Measurements from ENCODE around the gene AKAP1. TPM values are rescaled to one million over a fixed set of nuclear protein-coding genes. Genes with fewer than 3 reads are reported as not detected.

AKAP1 gene
- total RNA-seq, 4 donors from 2014 or later, result 57.5 to 174 (median 117) TPM

DNA sequence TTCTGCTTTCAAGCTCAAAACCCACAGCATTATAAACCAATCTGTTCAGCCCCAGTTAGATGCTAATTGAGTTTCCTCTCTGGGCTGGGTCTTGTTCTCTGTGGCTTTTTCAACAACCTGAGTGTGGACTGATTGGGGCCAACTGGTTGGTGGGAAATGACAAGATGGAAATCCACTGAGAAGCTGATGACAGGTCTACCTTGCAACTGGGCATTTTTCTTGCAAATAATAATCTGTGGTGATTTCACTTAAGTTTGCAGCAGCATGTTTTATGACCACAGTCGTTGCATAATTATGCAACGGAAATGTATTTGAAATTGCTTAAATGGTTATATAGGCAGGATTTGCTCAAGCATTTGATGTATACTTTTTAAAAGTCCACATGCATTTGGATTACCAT lies 69.9 kb downstream of the AKAP1 start:
- Histone ChIP-seq H3K36me3 (no peaks in the 10 kb centered on the region), H3K9me3 (no peaks in the 10 kb centered on the region), H3K4me3 (no peak overlapping the region), H3K4me1 (no peaks in the 10 kb centered on the region), H3K27ac (no peak overlapping the region), H3K27me3 (no peaks in the 10 kb centered on the region)
- TF ChIP-seq POLR2A (IDR thresholded peaks at IDR 0.05), result no peak
- TF ChIP-seq, protein P1, sequence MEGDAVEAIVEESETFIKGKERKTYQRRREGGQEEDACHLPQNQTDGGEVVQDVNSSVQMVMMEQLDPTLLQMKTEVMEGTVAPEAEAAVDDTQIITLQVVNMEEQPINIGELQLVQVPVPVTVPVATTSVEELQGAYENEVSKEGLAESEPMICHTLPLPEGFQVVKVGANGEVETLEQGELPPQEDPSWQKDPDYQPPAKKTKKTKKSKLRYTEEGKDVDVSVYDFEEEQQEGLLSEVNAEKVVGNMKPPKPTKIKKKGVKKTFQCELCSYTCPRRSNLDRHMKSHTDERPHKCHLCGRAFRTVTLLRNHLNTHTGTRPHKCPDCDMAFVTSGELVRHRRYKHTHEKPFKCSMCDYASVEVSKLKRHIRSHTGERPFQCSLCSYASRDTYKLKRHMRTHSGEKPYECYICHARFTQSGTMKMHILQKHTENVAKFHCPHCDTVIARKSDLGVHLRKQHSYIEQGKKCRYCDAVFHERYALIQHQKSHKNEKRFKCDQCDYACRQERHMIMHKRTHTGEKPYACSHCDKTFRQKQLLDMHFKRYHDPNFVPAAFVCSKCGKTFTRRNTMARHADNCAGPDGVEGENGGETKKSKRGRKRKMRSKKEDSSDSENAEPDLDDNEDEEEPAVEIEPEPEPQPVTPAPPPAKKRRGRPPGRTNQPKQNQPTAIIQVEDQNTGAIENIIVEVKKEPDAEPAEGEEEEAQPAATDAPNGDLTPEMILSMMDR (IDR thresholded peaks at IDR 0.05 in 4 of 5, conservative IDR thresholded peaks at IDR 0.05 in 1 of 5), result no peak
- in situ Hi-C loops (cut with MboI; ENCODE audit: low sequenced_read_pairs in 4 of 4) (no loop called here), intact Hi-C loops (cut with DNase I; ENCODE audit: low total_unique reads) (no loop called here)
- ATAC-seq (no peak), DNase-seq (no peak)

- Histone ChIP-seq H3K4me1 (no peaks in the 10 kb centered on the region), H3K36me3 (no peaks in the 10 kb centered on the region), H3K27ac (no peak overlapping the region), H3K27me3 (no peaks in the 10 kb centered on the region), H3K9me3 (no peaks in the 10 kb centered on the region), H3K4me3 (no peak overlapping the region)
- ATAC-seq (no peak), DNase-seq (no peak)
- TF ChIP-seq, protein P1 (IDR thresholded peaks at IDR 0.05 in 4 of 5, conservative IDR thresholded peaks at IDR 0.05 in 1 of 5), result no peak
- no peak for TF ChIP-seq POLR2A (IDR thresholded peaks at IDR 0.05)
- intact Hi-C loops (cut with DNase I; ENCODE audit: low total_unique reads), result no loop called here
- in situ Hi-C loops (cut with MboI; ENCODE audit: low sequenced_read_pairs in 4 of 4), result no loop called here
These were observed 73.3 kb downstream of the AKAP1 start for GRCh38 chr17:57158325-57158724.

- Histone ChIP-seq H3K27ac (no peak overlapping the region), H3K9me3 (no peaks in the 10 kb centered on the region), H3K4me3 (no peak overlapping the region), H3K27me3 (no peaks in the 10 kb centered on the region), H3K4me1 (no peaks in the 10 kb centered on the region), H3K36me3 (no peaks in the 10 kb centered on the region)
- TF ChIP-seq, protein P1 (IDR thresholded peaks at IDR 0.05 in 4 of 5, conservative IDR thresholded peaks at IDR 0.05 in 1 of 5), result no peak
- no peak for TF ChIP-seq POLR2A (IDR thresholded peaks at IDR 0.05)
- in situ Hi-C loops (cut with MboI; ENCODE audit: low sequenced_read_pairs in 4 of 4), result no loop called here
- ATAC-seq (no peak), DNase-seq (no peak)
- intact Hi-C loops (cut with DNase I; ENCODE audit: low total_unique reads), result no loop called here
These were observed 73.7 kb downstream of the AKAP1 start for GRCh38 chr17:57158795-57159194.

DNA sequence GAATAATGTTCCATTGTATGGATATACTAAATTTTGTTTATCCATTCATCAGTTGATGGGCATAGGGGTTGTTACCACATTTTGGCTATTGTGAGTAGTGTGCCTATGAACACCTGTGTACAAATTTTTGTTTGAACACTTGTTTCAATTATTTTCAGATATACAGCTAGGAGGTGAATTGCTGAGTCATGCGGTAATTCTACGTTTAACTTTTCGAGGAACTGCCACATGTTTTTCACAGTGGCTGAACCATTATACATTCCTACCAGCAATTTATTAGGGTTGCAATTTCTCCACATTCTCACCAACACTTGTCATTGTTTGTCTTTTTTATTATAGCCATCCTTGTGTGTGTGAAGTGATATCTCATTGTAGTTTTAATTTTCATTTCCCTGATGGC lies 75.6 kb downstream of the AKAP1 start:
- no peak for ATAC-seq
- H3K4me1 ChIP-seq, result no peaks in the 10 kb centered on the region
- in situ Hi-C loops (cut with MboI; ENCODE audit: low sequenced_read_pairs in 4 of 4), result no loop called here
- H3K27me3 ChIP-seq, result no peaks in the 10 kb centered on the region
- DNase-seq, result no peak
- H3K4me3 ChIP-seq, result no peak overlapping the region
- TF ChIP-seq, protein P1 (IDR thresholded peaks at IDR 0.05 in 4 of 5, conservative IDR thresholded peaks at IDR 0.05 in 1 of 5), result no peak
- no peak for TF ChIP-seq POLR2A (IDR thresholded peaks at IDR 0.05)
- no peaks in the 10 kb centered on the region for H3K9me3 ChIP-seq
- H3K36me3 ChIP-seq, result no peaks in the 10 kb centered on the region
- H3K27ac ChIP-seq, result no peak overlapping the region
- intact Hi-C loops (cut with DNase I; ENCODE audit: low total_unique reads), result no loop called here

- no peak for ATAC-seq
- intact Hi-C loops (cut with DNase I; ENCODE audit: low total_unique reads), result no loop called here
- TF ChIP-seq, protein P1 (IDR thresholded peaks at IDR 0.05 in 4 of 5, conservative IDR thresholded peaks at IDR 0.05 in 1 of 5), result no peak
- no peak for TF ChIP-seq POLR2A (IDR thresholded peaks at IDR 0.05)
- in situ Hi-C loops (cut with MboI; ENCODE audit: low sequenced_read_pairs in 4 of 4), result no loop called here
- Histone ChIP-seq H3K27ac (no peak overlapping the region), H3K27me3 (no peaks in the 10 kb centered on the region), H3K4me3 (no peak overlapping the region), H3K4me1 (no peaks in the 10 kb centered on the region), H3K36me3 (no peaks in the 10 kb centered on the region), H3K9me3 (no peaks in the 10 kb centered on the region)
- no peak for DNase-seq
These were observed 79.8 kb downstream of the AKAP1 start for GRCh38 chr17:57164814-57165213.

Measured in gastrocnemius medialis (tissue), 4 donors.